GM18861 (cell line): ENCODE results near the gene RAB3IL1.

Source experiments
- ATAC-seq: cut with Tn5 transposase; IDR thresholded peaks from one replicate; pipeline ENCODE4 v1.9.1; 2021; ENCODE audit not compliant: unreplicated experiment

Gene RAB3IL1

GRCh38 chr11:61869429-61869707 lies 48.0 kb downstream of the RAB3IL1 start:
- ATAC-seq = no peak

- no peak for ATAC-seq
Observed at GRCh38 chr11:61868571-61869428, 48.6 kb downstream of the RAB3IL1 start.

DNA sequence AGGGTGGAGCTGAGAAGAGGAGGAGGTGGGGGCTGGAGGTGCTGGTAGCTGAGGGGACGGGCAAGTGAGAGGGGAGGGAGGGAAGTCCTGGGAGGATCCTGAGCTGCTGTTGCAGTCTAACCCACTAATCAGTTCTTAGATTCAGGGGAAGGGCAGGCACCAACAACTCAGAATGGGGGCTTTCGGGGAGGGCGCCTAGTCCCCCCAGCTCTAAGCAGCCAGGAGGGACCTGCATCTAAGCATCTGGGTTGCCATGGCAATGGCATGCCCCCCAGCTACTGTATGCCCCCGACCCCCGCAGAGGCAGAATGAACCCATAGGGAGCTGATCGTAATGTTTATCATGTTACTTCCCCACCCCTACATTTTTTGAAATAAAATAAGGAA lies 50.4 kb downstream of the RAB3IL1 start:
- no peak for ATAC-seq

DNA sequence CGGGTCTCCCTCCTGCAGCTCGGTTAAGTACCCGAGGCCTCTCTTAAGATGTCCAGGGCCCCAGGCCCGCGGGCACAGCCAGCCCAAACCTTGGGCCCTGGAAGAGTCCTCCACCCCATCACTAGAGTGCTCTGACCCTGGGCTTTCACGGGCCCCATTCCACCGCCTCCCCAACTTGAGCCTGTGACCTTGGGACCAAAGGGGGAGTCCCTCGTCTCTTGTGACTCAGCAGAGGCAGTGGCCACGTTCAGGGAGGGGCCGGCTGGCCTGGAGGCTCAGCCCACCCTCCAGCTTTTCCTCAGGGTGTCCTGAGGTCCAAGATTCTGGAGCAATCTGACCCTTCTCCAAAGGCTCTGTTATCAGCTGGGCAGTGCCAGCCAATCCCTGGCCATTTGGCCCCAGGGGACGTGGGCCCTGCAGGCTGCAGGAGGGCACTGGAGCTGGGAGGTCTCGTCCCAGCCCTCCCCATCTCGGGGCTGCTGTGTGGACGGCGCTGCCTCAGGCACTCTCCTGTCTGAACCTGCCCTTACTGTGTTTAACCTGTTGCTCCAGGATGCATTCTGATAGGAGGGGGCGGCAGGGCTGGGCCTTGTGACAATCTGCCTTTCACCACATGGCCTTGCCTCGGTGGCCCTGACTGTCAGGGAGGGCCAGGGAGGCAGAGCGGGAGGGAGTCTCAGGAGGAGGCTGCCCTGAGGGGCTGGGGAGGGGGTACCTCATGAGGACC lies 51.0 kb downstream of the RAB3IL1 start:
- ATAC-seq = no peak

GRCh38 chr11:61864814-61865775 lies 52.3 kb downstream of the RAB3IL1 start:
- no peak for ATAC-seq

DNA sequence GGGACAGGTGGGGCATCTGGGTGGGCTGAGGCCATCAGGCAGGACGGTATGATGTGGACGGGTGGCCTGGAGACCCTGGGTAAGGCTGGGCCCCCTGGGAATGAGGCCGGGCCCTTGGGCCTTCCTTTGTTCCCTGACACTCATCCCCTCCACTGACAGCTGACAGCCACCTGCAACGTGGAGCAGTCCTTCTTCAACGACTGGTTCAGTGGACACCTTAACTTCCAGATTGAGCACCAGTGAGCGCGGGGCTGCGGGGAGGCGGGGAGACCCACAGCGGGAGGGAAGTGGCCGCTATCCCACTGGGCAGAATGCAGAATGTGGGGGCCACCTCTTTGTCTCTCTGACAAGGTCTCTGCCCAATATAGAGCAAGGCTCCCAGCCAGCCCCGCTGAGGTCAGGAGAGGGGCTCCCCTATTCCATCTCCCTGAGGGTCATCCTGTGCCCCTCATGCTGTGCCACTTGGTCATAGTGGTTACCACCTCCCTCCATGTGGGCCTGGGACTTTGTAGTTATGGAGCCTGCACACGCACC lies 53.8 kb downstream of the RAB3IL1 start:
- no peak for ATAC-seq

DNA sequence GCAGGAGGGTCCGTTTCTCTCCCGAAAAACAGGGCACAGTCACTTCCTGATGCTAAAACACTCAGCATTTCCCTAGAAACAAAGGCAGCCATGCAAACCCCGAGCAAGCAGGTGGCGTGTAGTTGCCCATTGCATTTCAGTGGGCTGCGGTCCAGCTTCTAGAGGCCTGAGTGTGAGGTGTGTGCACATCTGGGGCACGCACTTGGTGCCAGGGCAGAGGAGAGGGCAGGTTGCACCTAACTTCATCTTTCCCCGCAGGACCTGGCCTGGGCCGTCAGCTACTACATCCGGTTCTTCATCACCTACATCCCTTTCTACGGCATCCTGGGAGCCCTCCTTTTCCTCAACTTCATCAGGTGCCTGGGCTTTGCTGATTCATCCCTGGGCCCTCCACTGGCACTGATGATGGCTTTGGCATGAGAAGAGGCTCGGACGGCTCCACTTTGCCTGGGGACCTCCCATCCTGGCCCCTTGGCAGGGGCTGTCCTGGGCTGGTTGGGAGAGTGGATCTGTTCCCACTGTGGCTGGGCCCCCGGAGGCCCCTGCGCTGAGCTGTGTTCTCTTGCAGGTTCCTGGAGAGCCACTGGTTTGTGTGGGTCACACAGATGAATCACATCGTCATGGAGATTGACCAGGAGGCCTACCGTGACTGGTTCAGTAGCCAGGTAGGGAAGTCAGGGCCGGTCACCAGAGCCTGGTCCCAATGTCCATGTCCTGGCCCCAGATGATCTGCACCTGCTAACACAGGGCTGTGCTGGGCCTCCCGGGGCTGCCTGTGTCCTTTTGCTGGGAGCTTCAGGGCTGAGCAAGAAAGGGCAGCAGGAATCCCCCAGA lies 54.4 kb downstream of the RAB3IL1 start:
- no peak for ATAC-seq

GRCh38 chr11:61861634-61862033 lies 55.7 kb downstream of the RAB3IL1 start:
- no peak for ATAC-seq

GRCh38 chr11:61860054-61860903 lies 57.1 kb downstream of the RAB3IL1 start:
- no peak for ATAC-seq

DNA sequence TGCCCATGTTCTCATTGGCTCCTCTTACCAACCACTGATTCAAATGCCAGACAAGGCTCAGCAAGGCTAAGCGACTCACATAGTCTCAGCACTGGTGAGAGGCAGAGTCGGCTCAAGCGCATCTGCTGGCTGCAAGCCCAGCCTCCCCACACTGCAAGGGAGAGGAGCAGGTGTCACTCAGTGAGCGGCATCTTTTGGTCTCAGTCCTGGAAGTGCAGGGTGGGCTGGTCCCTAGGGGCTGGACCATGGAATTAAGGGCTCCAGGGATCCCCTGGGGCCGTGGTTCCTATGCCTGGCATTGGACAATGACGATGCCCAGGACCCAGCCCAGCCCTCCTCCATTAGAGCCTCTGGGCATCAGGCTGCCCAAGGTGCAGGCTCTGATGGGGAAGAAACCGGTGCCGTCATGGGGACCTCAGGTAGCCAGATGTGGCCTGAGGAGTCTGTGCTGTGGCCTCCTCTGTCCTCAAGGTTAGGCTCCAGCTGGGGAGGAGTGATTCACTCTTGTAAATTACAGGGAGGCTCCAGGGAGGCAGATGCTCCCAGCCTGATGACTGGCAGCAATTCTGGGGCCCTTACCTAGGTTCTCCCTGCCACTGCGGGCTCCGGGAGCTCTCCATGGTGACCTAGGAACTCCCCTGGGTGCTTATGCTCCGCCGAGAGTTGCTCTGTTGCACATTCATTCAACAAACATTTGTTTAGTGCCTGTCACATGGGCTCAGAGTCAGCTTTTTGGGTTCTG lies 61.3 kb downstream of the RAB3IL1 start:
- ATAC-seq = no peak

DNA sequence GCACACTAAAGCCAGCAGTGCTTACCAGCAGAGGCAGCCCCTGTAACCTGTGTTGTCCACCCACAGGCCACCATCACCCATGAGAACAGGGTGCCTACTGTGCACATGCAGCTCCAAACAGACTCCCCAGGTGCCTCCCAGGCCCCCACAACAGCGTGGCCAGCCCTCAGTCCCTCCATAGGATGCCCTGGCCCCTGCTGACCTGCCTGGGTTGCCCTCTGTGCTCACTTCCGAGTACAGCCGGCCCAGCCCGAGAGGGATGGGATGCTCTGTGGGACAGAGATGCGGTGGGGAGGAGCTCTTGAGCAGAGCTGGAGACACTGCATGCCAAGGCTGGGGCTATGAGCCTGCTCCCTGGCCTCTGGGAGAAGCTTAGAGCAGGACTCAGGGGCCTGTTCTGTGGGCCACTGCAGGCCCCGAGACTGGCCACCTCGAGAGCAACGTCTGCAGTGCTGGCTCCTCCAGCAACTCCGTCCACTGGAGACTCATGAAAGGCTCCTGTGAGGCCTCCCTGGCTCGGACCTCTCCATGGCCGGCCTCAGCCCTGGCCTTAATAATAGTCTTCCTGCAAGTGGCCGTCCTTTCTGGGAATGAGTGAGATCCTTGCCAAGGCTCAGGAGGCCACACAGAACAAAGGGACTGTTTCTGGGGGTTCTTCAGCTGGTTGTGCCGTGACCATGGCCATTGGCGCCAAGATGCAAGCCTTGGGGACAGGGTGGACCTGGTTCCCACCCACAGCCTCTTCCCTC lies 62.2 kb downstream of the RAB3IL1 start:
- no peak for ATAC-seq

DNA sequence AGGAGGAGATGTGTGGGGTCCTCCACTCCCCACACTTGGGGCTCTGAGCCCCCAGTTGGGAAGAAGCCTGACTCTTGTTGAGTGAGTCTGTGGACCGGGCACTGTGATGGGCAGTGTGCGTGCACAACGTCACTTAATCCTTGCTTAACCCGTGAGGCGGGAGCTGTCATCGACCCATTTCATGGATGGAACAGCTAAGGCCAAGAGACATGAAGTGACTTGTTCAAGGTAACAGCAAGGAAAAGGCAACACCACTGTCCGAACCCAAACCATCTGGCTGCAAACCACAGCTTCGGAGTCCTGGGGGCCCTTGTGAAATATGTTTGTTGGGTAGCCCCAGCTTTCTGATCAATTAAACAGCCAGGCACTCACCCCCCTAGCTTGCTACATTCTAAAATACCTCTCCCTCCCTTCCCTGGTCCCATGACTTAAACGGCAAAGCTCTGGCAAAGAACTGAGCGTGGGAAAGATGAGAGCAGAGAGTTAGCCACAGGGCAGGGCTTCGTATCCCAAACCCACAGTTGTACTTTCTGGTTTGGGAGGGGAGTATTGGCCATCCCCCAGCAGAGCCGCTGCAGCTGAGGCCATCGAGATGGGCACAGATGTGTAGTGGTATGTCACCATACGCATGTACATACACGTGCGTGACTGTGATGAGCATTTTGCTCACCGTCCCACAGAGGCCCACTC lies 63.0 kb downstream of the RAB3IL1 start:
- no peak for ATAC-seq

GRCh38 chr11:61853698-61854169 lies 63.6 kb downstream of the RAB3IL1 start:
- ATAC-seq = no peak

GRCh38 chr11:61851900-61852295 lies 65.5 kb downstream of the RAB3IL1 start:
- ATAC-seq = no peak

DNA sequence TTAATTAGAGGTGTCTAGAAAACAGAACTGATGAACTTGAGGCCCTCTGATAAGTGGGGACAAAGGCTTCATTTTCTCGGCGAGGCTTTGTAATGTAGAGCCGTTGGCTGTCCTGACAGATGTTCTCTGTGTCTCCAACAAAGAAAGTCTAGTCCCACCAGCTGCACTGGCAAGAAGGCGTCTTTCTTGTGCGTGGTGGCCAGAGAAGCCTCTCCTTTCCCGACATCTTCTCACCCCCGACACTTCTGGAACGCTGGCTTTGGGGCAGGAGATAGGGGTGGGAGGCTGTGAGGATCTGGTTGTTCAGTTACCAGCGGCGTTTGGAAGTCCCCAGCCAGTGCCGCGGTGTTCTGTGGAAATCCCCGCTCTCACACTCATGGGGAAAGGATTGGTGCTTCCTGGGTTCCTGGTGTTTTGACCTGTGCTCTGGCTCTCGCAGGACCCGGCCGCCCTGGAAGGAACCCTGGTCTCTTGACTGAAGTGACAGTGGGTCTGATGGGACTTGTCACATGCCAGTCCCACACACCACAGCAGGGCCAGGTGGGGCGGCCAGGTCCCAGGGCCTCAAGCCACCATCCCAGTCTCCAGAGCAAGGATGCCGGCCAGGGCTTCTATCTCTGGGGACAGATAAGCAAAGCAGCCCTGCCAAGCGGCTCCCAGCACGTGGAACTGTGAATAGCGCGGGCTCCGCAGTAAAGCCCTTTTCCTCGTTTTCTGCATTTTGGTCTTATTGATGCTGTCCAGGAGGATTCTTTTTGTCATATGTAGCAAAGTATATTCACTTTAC lies 66.1 kb downstream of the RAB3IL1 start:
- ATAC-seq = no peak

DNA sequence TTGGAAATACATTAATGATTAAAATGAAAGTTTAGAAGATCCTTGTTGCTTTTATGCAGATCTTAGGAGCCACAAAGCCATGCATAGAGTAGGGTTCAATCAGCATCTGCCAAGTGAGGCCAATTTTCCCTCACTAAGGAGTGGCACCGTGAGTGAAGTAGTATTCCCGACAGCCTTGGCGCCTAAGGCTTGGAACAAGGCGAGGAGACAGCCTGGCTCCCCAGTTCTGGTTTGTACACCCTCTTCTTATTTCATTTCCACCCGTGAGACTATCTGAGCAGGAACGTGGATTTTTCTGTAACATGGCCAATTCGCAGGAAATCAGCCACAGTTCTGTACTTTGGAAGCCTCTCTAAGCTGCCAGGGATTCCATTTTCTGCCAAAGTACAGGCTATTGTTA lies 66.7 kb downstream of the RAB3IL1 start:
- ATAC-seq = no peak

DNA sequence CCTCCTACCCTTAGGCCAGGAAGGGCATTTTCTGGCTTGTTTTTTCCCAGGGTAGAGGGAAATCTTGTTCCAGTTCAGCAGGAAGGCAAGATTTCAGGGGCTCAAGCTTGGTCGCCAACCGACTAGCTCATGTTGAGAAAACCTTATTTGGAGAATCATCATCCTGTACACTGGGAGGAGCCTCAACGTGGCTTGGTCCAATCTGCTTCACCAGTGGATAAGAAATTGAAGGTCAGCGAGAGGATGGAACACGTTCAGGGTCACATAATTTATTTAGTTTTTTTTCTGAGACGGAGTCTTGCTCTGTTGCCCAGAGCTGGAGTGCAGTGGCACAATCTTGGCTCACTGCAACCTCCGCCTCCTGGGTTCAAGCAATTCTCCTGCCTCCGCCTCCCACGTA lies 68.7 kb downstream of the RAB3IL1 start:
- no peak for ATAC-seq
